Activated CD8-positive, alpha-beta memory T cell treated with anti-CD3 and anti-CD28 coated beads, Interleukin-2, amount 50 U/mL, for 24 hours (primary cell): ENCODE measurements around the gene PLA2G6.
"Not testable (repeated sequence)": the region's sequence is repeated elsewhere in the genome, so short reads cannot be mapped to it uniquely, and the experiment has no call there.

Experiments used
- DNase-seq: peaks from one replicate; pipeline ENCODE4 v3.0.0-alpha.2; 2020; ENCODE audit errors: extremely low read depth

PLA2G6 gene

GRCh38 chr22:38164551-38164918 lies 17.1 kb downstream of the PLA2G6 start:
- no peak for DNase-seq

GRCh38 chr22:38163844-38164550 lies 17.6 kb downstream of the PLA2G6 start:
- no peak for DNase-seq

GRCh38 chr22:38162881-38163843 lies 18.5 kb downstream of the PLA2G6 start:
- no peak for DNase-seq

DNA sequence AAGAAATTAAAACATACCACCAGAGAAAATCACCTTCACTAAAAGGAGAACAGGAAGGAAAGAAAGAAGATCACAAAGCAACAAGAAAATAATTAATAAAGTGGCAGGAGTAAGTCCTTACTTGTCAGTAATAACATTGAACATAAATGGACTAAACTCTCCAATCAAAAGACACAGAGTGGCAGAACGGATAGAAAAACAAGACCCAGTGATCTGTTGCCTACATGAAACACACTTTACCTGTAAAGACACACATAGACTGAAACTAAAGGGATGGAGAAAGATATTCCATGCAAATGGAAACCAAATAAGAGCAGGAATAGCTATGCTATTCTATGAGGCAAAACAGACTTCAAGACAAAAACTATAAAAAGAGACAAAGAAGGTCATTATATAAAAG lies 25.9 kb downstream of the PLA2G6 start:
- no peak for DNase-seq

DNA sequence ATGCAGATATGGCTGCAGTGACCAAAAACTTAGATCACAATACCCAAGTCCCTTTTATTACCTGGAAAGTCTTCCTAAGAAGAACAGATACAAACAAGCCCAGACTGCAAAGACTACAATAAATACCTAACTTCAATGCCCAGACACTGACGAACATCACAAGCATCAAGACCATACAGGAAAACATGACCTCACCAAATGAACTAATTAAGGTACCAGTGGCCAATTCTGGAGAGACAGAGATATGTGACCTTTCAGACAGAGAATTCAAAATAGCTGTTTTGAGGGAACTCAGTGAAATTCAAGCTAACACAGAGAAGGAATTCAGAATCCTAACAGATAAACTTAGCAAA lies 27.1 kb downstream of the PLA2G6 start:
- DNase-seq, result not testable (repeated sequence)

GRCh38 chr22:38153821-38154562 lies 27.6 kb downstream of the PLA2G6 start:
- no peak for DNase-seq

DNA sequence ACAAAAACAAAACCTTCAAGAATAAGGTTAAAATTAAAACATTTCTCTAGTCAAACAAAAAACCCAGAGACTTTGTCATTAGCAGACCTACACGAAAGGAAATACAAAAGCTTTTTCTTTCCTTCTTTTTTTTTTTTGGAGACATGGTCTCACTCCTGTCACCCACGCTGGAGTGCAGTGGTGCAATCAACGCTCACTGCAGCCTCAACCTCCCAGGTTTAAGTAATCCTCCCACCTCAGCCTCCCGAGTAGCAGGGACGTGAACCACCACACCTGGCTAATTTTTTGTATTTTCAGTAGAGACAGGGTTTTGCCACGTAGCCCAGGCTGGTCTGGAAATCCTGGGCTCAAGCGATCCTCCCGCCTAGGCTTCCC lies 30.5 kb downstream of the PLA2G6 start:
- no peak for DNase-seq

- DNase-seq, result no peak
Observed at GRCh38 chr22:38148245-38148644, 33.4 kb downstream of the PLA2G6 start.

DNA sequence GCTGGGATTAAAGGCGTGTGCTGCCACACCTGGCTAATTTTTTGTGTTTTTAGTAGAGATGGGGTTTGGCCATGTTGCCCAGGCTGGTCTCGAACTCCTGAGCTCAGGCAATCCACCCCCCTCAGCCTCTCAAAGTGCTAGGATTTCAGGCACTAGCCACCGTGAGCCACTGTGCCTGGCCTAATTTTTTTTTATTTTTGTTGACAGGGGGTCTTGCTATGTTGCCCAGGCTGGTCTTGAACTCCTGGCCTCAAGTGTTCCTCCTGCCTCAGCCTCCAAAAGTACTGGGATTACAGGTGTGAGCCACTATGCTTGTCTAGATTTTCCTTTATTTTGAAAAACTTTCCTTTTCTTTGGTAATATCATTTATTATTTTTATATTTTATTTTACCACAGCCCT lies 35.5 kb downstream of the PLA2G6 start:
- not testable (repeated sequence) for DNase-seq

DNA sequence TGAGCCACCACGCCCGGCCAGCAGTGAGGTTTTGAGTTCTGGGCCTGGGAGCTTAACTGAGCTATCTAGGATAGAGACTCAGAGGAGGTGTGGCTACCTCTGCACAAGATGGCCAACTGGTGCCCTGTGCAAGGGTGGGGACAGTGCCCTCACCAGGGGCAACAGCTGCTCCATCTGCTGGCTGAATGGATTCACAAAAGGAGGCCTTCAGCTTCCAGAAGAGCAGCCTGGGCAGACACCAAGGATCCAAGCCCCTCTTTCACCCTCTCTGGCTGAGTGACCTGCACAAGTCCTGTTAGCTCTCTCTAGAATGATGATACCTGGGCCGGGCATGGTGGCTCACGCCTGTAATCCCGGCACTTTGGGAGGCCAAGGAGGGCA lies 37.6 kb downstream of the PLA2G6 start:
- DNase-seq, result no peak

GRCh38 chr22:38142606-38143005 lies 39.0 kb downstream of the PLA2G6 start:
- no peak for DNase-seq

GRCh38 chr22:38141217-38141973 lies 40.2 kb downstream of the PLA2G6 start:
- DNase-seq, result no peak

GRCh38 chr22:38139901-38140300 lies 41.7 kb downstream of the PLA2G6 start:
- DNase-seq, result no peak

DNA sequence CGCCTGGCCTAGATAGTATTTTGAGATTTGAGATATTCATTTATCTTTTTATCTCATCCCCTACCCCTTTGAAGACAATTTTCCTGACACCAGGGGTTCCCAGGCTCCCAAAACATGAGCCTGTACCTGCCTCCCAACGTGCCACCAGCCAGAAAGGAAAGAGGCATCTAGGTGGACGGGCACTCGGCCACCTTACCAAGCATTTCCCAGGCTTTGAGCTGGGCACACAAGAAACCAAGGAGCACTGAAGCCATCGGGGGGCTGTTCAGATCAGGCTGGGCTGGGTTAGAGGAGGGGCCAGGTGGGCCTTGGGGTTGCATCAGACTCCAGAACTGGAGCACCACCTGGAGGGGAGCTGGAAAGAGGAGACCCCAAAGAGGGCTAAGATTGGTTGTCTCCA lies 42.7 kb downstream of the PLA2G6 start:
- no peak for DNase-seq

GRCh38 chr22:38137876-38138687 lies 43.5 kb downstream of the PLA2G6 start:
- no peak for DNase-seq

DNA sequence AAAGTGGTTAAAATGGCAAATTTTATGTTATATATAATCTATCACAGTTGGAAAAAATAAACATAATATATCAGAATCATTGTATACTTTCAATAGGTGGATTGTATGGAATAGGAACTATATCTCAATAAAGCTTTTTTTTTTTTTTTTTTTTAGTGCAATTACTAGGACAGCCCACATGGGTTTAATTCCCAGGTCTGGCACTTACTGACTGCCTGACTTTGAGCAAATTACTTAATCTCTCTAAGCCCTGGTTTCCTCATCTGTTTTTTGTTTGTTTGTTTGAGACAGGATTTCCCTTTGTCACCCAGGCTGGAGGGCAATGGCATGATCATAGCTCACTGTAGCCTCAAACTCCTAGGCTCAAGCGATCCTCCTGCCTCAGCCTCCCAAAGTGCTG lies 45.0 kb downstream of the PLA2G6 start:
- DNase-seq, result no peak

GRCh38 chr22:38135133-38135706 lies 46.4 kb downstream of the PLA2G6 start:
- DNase-seq, result no peak

GRCh38 chr22:38133331-38133730 lies 48.3 kb downstream of the PLA2G6 start:
- DNase-seq, result no peak

DNA sequence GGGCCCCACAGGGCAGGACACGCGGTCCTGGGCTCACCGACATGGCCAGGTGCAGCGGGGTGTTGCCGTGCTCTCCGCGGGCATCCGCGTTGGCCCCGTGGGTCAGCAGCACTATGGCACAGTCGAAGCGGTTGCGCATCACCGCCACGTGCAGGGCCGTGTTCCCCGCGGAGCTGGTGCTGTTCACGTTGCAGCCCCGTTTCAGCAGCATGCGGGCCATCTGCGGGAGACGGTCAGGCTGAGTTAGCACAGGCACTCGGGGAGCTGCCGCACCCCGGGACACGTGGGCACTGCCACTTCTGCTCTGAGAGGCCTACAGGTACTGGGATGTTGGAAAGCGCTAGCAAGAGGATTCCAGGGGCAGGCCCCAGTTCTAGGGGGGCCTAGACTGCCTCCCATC lies 48.8 kb downstream of the PLA2G6 start:
- DNase-seq, result no peak

GRCh38 chr22:38132136-38132535 lies 49.5 kb downstream of the PLA2G6 start:
- no peak for DNase-seq

- DNase-seq, result no peak
Observed at GRCh38 chr22:38131399-38131798, 50.2 kb downstream of the PLA2G6 start.
